Cardiac septum (tissue), 1 donor: ENCODE measurements around the gene WDFY4. TPM values are rescaled to one million over a fixed set of nuclear protein-coding genes. Genes with fewer than 3 reads are reported as not detected.

Experiments used
- DNase-seq: peaks from one replicate; pipeline ENCODE4 v3.0.0-alpha.2; 2020; ENCODE audit warnings: low spot score
- intact Hi-C: fragments of 100-400 bp; cut with DNase I; formaldehyde crosslinking; loops from one replicate; pipeline ENCODE4 v1.14.0; 2022
- total RNA-seq: library from RNA; stranded (reverse); fragmentation: NEBNext Ultra II Directional; extraction: Animal tissue kit (Norgen Biotek cat#: 25700); gene quantifications from one replicate; pipeline ENCODE4 v1.2.1, GENCODE V29; 2021
- donor health status: DM: no; HTN: no; CAD: no.

Gene WDFY4
- total RNA-seq, 1 donor from 2014 or later: 1.5 TPM

GRCh38 chr10:48778193-48778857 lies 93.7 kb downstream of the WDFY4 start:
- intact Hi-C loops: no loop called here
- no peak for DNase-seq

- intact Hi-C loops: no loop called here
- DNase-seq: no peak
Measured at GRCh38 chr10:48779077-48779476, 94.4 kb downstream of the WDFY4 start.

- intact Hi-C loops: loop anchor here (10.0 kb wide), 1 partner anchor 115 kb away; no protein-coding TSS in a partner anchor
- DNase-seq: no peak
Measured at GRCh38 chr10:48779546-48780152, 95.0 kb downstream of the WDFY4 start.

GRCh38 chr10:48780341-48780740 lies 95.7 kb downstream of the WDFY4 start:
- intact Hi-C loops: loop anchor here (10.0 kb wide), 1 partner anchor 116 kb away; no protein-coding TSS in a partner anchor
- DNase-seq: no peak

- DNase-seq: no peak
- intact Hi-C loops: loop anchor here (10.0 kb wide), 1 partner anchor 118 kb away; no protein-coding TSS in a partner anchor
Measured at GRCh38 chr10:48782386-48782785, 97.7 kb downstream of the WDFY4 start.

GRCh38 chr10:48784031-48784430 lies 99.4 kb downstream of the WDFY4 start:
- DNase-seq: no peak
- intact Hi-C loops: loop anchor here (10.0 kb wide), 1 partner anchor 119 kb away; no protein-coding TSS in a partner anchor

GRCh38 chr10:48785796-48786195 lies 101.1 kb downstream of the WDFY4 start:
- no peak for DNase-seq
- intact Hi-C loops: loop anchor here (10.0 kb wide), 1 partner anchor 121 kb away; no protein-coding TSS in a partner anchor

DNA sequence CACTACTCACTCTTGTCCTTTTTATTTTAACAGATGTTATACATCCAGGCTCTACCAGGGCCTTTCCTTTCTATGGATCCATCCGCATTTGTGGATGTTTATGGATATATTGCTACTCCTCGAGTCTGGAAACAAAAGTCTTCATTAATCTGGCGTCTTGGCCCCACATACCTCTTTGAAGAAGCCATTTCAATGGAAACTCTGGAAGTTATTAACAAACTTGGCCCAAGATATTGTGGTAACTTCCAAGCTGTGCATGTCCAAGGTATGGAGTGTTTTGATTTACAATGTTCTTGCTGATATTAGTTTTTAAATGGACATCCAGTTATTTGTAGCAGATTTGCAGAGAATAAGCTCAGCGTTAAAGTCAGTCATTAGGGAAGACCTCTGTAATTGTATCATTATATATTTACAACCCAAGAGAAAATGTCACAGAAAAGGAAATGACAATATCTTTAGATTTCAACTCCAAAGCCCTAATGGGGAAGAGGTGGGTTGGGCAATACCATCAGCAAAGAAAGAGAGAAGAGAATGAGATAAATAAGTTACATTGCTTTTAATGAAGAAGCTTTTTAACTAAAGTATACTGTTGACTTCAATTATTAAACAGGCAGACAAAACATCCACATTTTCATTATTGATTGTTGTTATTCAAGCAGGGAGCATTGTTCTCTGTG lies 102.1 kb downstream of the WDFY4 start:
- DNase-seq: no peak
- intact Hi-C loops: loop anchor here (10.0 kb wide), 1 partner anchor 122 kb away; no protein-coding TSS in a partner anchor

GRCh38 chr10:48788554-48788953 lies 103.9 kb downstream of the WDFY4 start:
- intact Hi-C loops: loop anchor here (10.0 kb wide), 1 partner anchor 124 kb away; no protein-coding TSS in a partner anchor
- DNase-seq: no peak

DNA sequence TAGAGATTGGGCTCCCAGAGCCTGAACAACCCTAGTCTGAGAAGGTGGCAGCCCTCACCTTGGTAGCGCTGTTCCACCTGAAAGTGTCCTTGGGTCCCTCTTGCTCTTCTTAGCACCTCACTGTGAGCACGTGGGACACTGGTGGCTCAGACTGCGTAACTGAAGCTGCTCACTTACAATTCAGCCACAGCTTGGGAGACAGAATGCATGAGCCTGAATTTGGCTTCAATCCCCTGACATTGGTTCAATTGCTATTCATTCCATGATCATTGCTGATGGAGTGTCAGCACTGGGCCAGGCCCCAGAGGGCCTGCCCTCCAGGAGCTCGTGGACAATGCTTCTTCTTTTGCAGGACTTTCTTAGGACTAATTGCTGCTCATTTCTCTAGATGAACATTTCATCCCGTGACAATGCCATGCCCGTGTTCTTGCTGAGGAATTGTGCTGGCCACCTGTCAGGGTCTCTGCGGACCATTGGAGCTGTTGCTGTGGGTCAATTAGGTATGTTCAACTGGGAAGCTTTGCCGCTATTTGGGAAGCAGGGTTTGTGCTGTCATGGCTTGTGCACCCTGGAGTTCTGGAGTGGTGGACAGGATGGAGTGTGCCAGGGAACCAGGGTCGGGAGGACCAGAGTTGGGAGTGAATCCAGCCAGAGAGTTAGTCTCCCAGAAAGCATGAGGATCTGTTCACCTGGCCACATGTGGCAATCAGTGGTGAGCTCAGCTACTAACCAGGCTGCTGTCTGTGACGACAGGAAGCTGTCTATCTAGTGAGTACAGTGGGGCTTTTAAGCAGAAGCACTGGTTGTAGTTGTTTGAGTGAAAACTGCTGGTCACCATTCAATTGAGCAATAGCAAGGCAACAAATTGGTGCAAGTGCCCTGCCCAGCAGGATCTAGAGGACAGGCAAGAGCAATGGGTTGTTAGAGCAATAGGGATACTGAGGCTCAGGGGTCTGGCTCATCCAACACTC lies 105.1 kb downstream of the WDFY4 start:
- intact Hi-C loops: loop anchor here (10.0 kb wide), 1 partner anchor 125 kb away; no protein-coding TSS in a partner anchor
- no peak for DNase-seq

- DNase-seq: no peak
- intact Hi-C loops: no loop called here
Measured at GRCh38 chr10:48790457-48791044, 105.9 kb downstream of the WDFY4 start.

DNA sequence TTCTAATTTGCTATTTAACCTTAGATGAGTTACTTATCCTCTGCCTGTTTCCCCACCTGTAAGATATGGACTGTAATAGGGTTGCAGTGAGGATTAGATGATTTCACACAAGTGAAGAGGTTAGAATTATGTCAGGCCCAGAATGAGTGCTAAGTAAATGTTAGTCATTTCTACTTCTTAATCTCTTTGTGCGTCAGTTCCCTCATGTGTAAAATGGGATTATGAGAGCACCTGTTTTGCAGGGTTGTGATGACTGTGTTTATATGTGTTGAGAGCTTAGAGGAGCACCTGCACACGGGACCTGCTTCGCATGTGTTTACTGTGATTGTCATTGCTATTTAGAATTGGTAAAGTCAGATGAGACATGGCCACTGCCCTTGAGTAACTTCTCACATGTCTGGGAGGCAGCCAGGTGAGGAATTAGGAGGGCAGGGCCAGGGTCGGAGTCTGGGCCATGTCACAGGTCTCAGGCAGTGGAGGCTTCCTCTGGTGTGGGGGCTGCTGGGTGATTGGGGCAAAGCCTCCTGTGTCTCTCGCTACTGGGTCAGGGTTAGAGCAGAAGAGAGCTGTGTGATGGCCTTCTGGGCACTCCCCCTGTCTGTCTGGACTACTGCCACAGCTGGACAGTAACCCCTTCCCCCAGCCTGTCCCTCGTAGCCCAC lies 106.7 kb downstream of the WDFY4 start:
- no peak for DNase-seq
- intact Hi-C loops: no loop called here

GRCh38 chr10:48792121-48792520 lies 107.4 kb downstream of the WDFY4 start:
- no peak for DNase-seq
- intact Hi-C loops: no loop called here

DNA sequence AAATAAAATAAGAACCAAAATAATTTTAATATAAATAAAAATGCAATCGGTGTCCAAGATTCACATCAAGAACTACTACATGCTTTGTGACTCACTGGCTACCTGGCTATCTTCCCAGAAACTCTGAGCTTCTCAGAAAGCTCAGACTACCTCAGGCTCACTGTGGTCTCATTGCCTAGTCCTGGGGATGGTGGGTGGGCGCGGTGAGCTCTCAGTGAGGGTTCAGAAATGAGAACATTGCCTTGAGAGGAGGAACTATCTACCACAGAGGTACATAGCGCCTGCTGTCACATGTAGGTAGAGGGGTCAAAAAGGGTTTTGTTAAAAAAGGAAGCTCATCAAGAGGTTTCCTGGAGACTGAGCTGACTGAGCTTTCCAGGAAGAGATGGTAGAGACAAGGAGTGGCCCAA lies 108.0 kb downstream of the WDFY4 start:
- intact Hi-C loops: no loop called here
- no peak for DNase-seq

DNA sequence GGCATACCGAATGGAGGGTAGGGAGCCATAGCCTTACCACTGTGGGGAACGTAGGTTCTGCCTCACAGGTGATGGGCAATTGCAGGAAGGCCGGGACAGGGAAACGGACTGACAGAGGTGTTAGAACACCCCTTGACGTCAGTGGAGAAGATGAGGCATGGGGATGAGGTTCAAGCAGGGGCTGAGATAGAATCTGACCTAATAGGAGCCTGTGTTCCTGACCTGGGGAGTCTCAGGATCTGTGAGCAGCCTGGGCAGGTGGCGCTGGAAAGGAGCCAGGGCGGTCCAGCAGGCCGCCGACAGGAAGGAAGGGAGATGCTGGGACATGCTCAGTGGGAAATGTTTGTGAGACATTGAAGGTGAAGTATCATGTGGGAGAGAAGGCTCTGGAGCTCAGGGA lies 109.4 kb downstream of the WDFY4 start:
- DNase-seq: no peak
- intact Hi-C loops: no loop called here

DNA sequence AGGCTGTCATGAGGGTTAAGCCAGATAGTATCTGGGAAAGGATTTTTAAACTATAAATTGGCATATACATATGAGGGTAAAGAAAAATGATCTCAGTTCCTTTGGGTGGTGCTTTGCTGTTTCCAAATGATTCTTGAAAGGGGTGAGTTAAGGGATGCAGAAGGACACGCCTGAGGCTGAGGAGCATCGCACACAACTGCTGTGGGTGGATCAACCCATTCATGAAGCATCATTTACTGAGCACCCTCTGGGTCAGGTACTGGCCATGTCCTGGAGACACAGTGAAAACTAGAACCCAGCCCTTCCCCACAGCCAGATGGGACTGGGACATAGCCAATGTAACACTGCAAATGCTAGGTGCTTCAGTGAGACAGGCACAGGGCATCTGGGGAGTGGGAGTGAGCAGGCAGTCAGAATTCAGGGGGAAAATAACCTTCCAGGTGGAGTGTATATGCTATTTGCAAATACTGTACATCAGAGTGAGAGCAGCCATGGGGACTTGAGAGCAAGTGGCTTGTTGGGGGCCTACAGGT lies 112.1 kb downstream of the WDFY4 start:
- intact Hi-C loops: no loop called here
- no peak for DNase-seq

GRCh38 chr10:48797830-48798229 lies 113.2 kb downstream of the WDFY4 start:
- no peak for DNase-seq
- intact Hi-C loops: no loop called here
